GM23338 (cell line): ENCODE results near the gene SEC14L3. TPM values are rescaled to one million over a fixed set of nuclear protein-coding genes. Genes with fewer than 3 reads are reported as not detected.

Source experiments
- ATAC-seq: fragments of 200-7000 bp; cut with Tn5 transposase; 3 replicates; pipeline ENCODE4 v1.9.1; 2020
- DNase-seq: peaks from one replicate; pipeline ENCODE4 v3.0.0-alpha.2; 2015; ENCODE audit warnings: low spot score
- H2AFZ ChIP-seq: fragments of 200-600 bp; sonication (generic); 2 replicates; pipeline ENCODE4 v1.8.0; 2016; ENCODE audit warnings: antibody characterized with exemption, mild to moderate bottlenecking, moderate library complexity
- H3F3A ChIP-seq: fragments of 200-600 bp; sonication (generic); replicated peaks from 2 replicates; pipeline ENCODE4 v1.8.0; 2017; ENCODE audit warnings: antibody characterized with exemption, mixed run types, low read depth
- H3K27ac ChIP-seq: fragments of 200-600 bp; sonication (generic); 2 replicates; pipeline ENCODE4 v1.6.1; 2016; ENCODE audit warnings: low read depth
- H3K27me3 ChIP-seq: fragments of 200-600 bp; sonication (generic); 2 replicates; pipeline ENCODE4 v1.8.0; 2016; ENCODE audit warnings: mild to moderate bottlenecking, mixed run types, moderate library complexity; ENCODE audit not compliant: insufficient read depth
- H3K36me3 ChIP-seq: fragments of 200-600 bp; sonication (generic); 2 replicates; pipeline ENCODE4 v1.8.0; 2016; ENCODE audit warnings: mild to moderate bottlenecking; ENCODE audit not compliant: insufficient read depth
- H3K4me1 ChIP-seq: fragments of 200-600 bp; sonication (generic); 2 replicates; pipeline ENCODE4 v1.8.0; 2016; ENCODE audit warnings: mild to moderate bottlenecking, moderate library complexity; ENCODE audit not compliant: insufficient read depth
- H3K4me2 ChIP-seq: fragments of 200-600 bp; sonication (generic); 2 replicates; pipeline ENCODE4 v1.7.1; 2017; ENCODE audit warnings: mixed run types
- H3K4me3 ChIP-seq: fragments of 200-600 bp; sonication (generic); 2 replicates; pipeline ENCODE4 v1.6.1; 2016; ENCODE audit warnings: mixed run types
- H3K79me2 ChIP-seq: fragments of 200-600 bp; sonication (generic); replicated peaks from 2 replicates; pipeline ENCODE4 v1.8.0; 2017; ENCODE audit warnings: mild to moderate bottlenecking; ENCODE audit not compliant: insufficient read depth
- H3K9me2 ChIP-seq: fragments of 200-600 bp; sonication (generic); 2 replicates; pipeline ENCODE4 v1.8.0; 2017; ENCODE audit not compliant: insufficient read depth
- H4K20me1 ChIP-seq: fragments of 200-600 bp; sonication (generic); replicated peaks from 2 replicates; pipeline ENCODE4 v1.8.0; 2017; ENCODE audit warnings: mild to moderate bottlenecking; ENCODE audit not compliant: insufficient read depth
- H3K27ac Mint-ChIP-seq: 2 replicates; pipeline ENCODE4 v1.8.0; 2020; ENCODE audit warnings: inconsistent platforms, mild to moderate bottlenecking, moderate library complexity, mixed read lengths
- H3K27me3 Mint-ChIP-seq: 3 replicates; pipeline ENCODE4 v1.8.0; 2022; ENCODE audit warnings: low read depth, mild to moderate bottlenecking, moderate library complexity, mixed read lengths, inconsistent platforms; ENCODE audit not compliant: insufficient read depth, poor library complexity
- H3K36me3 Mint-ChIP-seq: 3 replicates; pipeline ENCODE4 v1.8.0; 2021; ENCODE audit warnings: low read depth, mild to moderate bottlenecking, inconsistent platforms, moderate library complexity, mixed read lengths
- H3K4me1 Mint-ChIP-seq: 3 replicates; pipeline ENCODE4 v1.8.0; 2020; ENCODE audit warnings: mild to moderate bottlenecking, inconsistent platforms, mixed read lengths
- H3K4me3 Mint-ChIP-seq: 3 replicates; pipeline ENCODE4 v1.8.0; 2021; ENCODE audit warnings: moderate library complexity, mild to moderate bottlenecking, inconsistent platforms, mixed read lengths
- H3K9me3 Mint-ChIP-seq: 3 replicates; pipeline ENCODE4 v1.8.0; 2020; ENCODE audit warnings: moderate library complexity, mild to moderate bottlenecking, inconsistent platforms, mixed read lengths
- CREB1 ChIP-seq: fragments of 250-450 bp; sonication (Bioruptor Pico); IDR thresholded peaks from 2 replicates; pipeline ENCODE4 v1.5.0; 2020; ENCODE audit warnings: low read depth, mild to moderate bottlenecking, moderate library complexity
- EZH2 ChIP-seq: fragments of 200-600 bp; sonication (generic); IDR thresholded peaks from one replicate; pipeline ENCODE4 v1.8.0; 2017; ENCODE audit warnings: antibody characterized with exemption, mild to moderate bottlenecking, low read depth; ENCODE audit not compliant: unreplicated experiment
- EZH2phosphoT487 ChIP-seq: fragments of 200-600 bp; sonication (generic); IDR thresholded peaks from one replicate; pipeline ENCODE4 v1.8.1; 2018; ENCODE audit warnings: antibody characterized with exemption; ENCODE audit not compliant: unreplicated experiment
- JUNB ChIP-seq: IDR thresholded peaks from one replicate; pipeline ENCODE4 v1.6.1; 2016; ENCODE audit warnings: antibody characterized with exemption; ENCODE audit not compliant: unreplicated experiment
- NANOG ChIP-seq: IDR thresholded peaks from 2 replicates; pipeline ENCODE4 v1.6.1; 2016; ENCODE audit warnings: antibody characterized with exemption, borderline replicate concordance
- POLR2AphosphoS5 ChIP-seq: IDR thresholded peaks from 2 replicates; pipeline ENCODE4 v1.6.1; 2016; ENCODE audit warnings: antibody characterized with exemption, low read depth
- REST ChIP-seq: IDR thresholded peaks from one replicate; pipeline ENCODE4 v1.6.1; 2018; ENCODE audit warnings: antibody characterized with exemption; ENCODE audit not compliant: unreplicated experiment
- STAT1 ChIP-seq: IDR thresholded peaks from one replicate; pipeline ENCODE4 v1.6.1; 2016; ENCODE audit warnings: antibody characterized with exemption; ENCODE audit not compliant: unreplicated experiment
- ZNF114 ChIP-seq: fragments of 250-450 bp; sonication (Bioruptor Pico); IDR thresholded peaks from 2 replicates; pipeline ENCODE4 v1.5.0; 2020; ENCODE audit warnings: mild to moderate bottlenecking, moderate library complexity
- ZNF331 ChIP-seq: fragments of 250-450 bp; sonication (Bioruptor Pico); IDR thresholded peaks from 2 replicates; pipeline ENCODE4 v1.5.0; 2020; ENCODE audit warnings: low read depth, mild to moderate bottlenecking, moderate library complexity
- polyA plus RNA-seq: library from polyadenylated mRNA; unstranded; fragments of >200 nt; fragmentation: Nextera tagmentation; extraction: Ambion mirVana; gene quantifications from 2 replicates; pipeline ENCODE4 v1.2.1, GENCODE V29; 2016
- total RNA-seq: library from RNA; depleted of rRNA; stranded (reverse); fragments of >200 nt; shearing (Covaris generic); gene quantifications from 2 replicates; pipeline ENCODE4 v1.2.3, GENCODE V29; 2014
- TF ChIP-seq, protein P1 (sequence below): fragments of 250-450 bp; sonication (Bioruptor Pico); IDR thresholded peaks from 2 replicates; pipeline ENCODE4 v1.5.0; 2020; ENCODE audit warnings: mild to moderate bottlenecking, moderate library complexity
- TF ChIP-seq, protein P2 (sequence below), 2 experiments: fragments of 200-600 bp in 1 of 2; sonication (generic) in 1 of 2; conservative IDR thresholded peaks; 2 replicates each; pipeline versions ENCODE4 v1.5.1 to v1.6.1; 2016 to 2017; ENCODE audit warnings: antibody characterized with exemption in 2 of 2, low read depth in 2 of 2, mild to moderate bottlenecking in 2 of 2, moderate library complexity in 1 of 2
- TF ChIP-seq, protein P3 (sequence below): IDR thresholded peaks from 2 replicates; pipeline ENCODE4 v1.6.1; 2016; ENCODE audit warnings: antibody characterized with exemption

SEC14L3 gene
- total and polyA plus RNA-seq, 2 experiments from 2014 or later: not detected

DNA sequence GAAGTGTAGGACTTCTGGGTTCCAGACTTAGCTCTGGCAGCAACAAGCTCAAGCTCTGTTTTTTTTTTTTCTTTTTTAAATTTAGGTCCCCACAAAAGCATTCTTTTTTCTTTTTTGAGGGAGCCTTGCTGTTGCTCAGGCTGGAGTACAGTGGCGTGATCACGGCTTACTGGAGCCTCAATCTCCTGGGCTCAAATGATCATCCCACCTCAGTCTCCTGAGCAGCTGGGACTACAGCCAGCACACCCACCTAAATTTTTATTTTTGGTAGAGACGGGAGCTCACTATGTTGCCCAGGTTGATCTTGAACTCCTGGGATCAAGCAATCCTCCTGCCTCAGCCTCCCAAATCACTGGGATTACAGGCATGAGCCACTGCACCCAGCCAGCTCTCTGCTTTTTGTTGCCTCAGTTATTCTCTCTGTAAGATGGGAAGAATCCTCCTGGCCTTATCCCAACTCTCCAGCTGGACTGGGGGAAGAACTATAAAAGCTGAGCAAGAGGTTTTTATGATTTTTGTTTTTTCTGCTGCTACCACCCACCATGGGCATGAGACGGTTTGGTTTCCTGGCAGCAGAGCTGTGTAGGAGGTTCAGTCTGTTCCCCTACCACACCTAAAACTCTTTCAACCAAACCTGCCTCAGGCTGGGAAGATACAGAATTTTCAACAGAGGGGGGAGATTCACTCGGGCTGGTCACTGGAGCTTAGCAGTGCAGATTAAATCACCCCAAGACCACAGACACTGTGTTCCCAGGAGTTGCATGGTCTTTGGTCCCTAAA lies 57.9 kb downstream of the SEC14L3 start:
- no peak overlapping the region for H3K4me3 ChIP-seq
- H3K4me1 Mint-ChIP-seq: no peaks in the 10 kb centered on the region
- H3K4me3 Mint-ChIP-seq: no peak overlapping the region
- H3K9me3 Mint-ChIP-seq: no peaks in the 10 kb centered on the region
- no peaks in the 10 kb centered on the region for H3K4me1 ChIP-seq
- no peaks in the 10 kb centered on the region; the same call in 1 of the 2 replicates for H4K20me1 ChIP-seq
- H3K27me3 Mint-ChIP-seq: peaks cover 8% of the 10 kb centered on the region
- H3K79me2 ChIP-seq: no peaks in the 10 kb centered on the region
- ATAC-seq (no peak), DNase-seq (no peak)
- peaks cover 4% of the 10 kb centered on the region; the same call in 1 of the 2 replicates for H3K36me3 ChIP-seq
- H3K27ac Mint-ChIP-seq: no peak overlapping the region
- H3K27me3 ChIP-seq: no peaks in the 10 kb centered on the region
- H3K9me2 ChIP-seq: no peaks in the 10 kb centered on the region
- peaks cover 31% of the 10 kb centered on the region; the same call in 2 of the 3 replicates for H3K36me3 Mint-ChIP-seq
- TF ChIP-seq REST (no peak), NANOG (no peak), JUNB (no peak), EZH2phosphoT487 (no peak), POLR2AphosphoS5 (no peak), ZNF331 (CRISPR knock-in tag) (no peak), CREB1 (no peak), STAT1 (no peak), EZH2 (no peak), ZNF114 (no peak)
- TF ChIP-seq, protein P1, sequence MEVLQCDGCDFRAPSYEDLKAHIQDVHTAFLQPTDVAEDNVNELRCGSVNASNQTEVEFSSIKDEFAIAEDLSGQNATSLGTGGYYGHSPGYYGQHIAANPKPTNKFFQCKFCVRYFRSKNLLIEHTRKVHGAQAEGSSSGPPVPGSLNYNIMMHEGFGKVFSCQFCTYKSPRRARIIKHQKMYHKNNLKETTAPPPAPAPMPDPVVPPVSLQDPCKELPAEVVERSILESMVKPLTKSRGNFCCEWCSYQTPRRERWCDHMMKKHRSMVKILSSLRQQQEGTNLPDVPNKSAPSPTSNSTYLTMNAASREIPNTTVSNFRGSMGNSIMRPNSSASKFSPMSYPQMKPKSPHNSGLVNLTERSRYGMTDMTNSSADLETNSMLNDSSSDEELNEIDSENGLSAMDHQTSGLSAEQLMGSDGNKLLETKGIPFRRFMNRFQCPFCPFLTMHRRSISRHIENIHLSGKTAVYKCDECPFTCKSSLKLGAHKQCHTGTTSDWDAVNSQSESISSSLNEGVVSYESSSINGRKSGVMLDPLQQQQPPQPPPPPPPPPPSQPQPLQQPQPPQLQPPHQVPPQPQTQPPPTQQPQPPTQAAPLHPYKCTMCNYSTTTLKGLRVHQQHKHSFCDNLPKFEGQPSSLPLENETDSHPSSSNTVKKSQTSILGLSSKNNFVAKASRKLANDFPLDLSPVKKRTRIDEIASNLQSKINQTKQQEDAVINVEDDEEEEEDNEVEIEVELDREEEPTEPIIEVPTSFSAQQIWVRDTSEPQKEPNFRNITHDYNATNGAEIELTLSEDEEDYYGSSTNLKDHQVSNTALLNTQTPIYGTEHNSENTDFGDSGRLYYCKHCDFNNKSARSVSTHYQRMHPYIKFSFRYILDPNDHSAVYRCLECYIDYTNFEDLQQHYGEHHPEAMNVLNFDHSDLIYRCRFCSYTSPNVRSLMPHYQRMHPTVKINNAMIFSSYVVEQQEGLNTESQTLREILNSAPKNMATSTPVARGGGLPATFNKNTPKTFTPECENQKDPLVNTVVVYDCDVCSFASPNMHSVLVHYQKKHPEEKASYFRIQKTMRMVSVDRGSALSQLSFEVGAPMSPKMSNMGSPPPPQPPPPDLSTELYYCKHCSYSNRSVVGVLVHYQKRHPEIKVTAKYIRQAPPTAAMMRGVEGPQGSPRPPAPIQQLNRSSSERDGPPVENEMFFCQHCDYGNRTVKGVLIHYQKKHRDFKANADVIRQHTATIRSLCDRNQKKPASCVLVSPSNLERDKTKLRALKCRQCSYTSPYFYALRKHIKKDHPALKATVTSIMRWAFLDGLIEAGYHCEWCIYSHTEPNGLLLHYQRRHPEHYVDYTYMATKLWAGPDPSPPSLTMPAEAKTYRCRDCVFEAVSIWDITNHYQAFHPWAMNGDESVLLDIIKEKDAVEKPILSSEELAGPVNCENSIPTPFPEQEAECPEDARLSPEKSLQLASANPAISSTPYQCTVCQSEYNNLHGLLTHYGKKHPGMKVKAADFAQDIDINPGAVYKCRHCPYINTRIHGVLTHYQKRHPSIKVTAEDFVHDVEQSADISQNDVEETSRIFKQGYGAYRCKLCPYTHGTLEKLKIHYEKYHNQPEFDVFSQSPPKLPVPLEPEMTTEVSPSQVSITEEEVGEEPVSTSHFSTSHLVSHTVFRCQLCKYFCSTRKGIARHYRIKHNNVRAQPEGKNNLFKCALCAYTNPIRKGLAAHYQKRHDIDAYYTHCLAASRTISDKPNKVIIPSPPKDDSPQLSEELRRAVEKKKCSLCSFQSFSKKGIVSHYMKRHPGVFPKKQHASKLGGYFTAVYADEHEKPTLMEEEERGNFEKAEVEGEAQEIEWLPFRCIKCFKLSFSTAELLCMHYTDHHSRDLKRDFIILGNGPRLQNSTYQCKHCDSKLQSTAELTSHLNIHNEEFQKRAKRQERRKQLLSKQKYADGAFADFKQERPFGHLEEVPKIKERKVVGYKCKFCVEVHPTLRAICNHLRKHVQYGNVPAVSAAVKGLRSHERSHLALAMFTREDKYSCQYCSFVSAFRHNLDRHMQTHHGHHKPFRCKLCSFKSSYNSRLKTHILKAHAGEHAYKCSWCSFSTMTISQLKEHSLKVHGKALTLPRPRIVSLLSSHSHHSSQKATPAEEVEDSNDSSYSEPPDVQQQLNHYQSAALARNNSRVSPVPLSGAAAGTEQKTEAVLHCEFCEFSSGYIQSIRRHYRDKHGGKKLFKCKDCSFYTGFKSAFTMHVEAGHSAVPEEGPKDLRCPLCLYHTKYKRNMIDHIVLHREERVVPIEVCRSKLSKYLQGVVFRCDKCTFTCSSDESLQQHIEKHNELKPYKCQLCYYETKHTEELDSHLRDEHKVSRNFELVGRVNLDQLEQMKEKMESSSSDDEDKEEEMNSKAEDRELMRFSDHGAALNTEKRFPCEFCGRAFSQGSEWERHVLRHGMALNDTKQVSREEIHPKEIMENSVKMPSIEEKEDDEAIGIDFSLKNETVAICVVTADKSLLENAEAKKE (CRISPR knock-in tag): no peak
- TF ChIP-seq, protein P2, sequence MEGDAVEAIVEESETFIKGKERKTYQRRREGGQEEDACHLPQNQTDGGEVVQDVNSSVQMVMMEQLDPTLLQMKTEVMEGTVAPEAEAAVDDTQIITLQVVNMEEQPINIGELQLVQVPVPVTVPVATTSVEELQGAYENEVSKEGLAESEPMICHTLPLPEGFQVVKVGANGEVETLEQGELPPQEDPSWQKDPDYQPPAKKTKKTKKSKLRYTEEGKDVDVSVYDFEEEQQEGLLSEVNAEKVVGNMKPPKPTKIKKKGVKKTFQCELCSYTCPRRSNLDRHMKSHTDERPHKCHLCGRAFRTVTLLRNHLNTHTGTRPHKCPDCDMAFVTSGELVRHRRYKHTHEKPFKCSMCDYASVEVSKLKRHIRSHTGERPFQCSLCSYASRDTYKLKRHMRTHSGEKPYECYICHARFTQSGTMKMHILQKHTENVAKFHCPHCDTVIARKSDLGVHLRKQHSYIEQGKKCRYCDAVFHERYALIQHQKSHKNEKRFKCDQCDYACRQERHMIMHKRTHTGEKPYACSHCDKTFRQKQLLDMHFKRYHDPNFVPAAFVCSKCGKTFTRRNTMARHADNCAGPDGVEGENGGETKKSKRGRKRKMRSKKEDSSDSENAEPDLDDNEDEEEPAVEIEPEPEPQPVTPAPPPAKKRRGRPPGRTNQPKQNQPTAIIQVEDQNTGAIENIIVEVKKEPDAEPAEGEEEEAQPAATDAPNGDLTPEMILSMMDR (conservative IDR thresholded peaks at IDR 0.05; ENCODE audit: low read depth in 2 of 2): no peak
- TF ChIP-seq, protein P3, sequence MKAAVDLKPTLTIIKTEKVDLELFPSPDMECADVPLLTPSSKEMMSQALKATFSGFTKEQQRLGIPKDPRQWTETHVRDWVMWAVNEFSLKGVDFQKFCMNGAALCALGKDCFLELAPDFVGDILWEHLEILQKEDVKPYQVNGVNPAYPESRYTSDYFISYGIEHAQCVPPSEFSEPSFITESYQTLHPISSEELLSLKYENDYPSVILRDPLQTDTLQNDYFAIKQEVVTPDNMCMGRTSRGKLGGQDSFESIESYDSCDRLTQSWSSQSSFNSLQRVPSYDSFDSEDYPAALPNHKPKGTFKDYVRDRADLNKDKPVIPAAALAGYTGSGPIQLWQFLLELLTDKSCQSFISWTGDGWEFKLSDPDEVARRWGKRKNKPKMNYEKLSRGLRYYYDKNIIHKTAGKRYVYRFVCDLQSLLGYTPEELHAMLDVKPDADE: no peak
- no peak overlapping the region for H3K4me2 ChIP-seq
- no peak overlapping the region for H2AFZ ChIP-seq
- no peaks in the 10 kb centered on the region for H3F3A ChIP-seq
- H3K27ac ChIP-seq: no peak overlapping the region
